AG04450 (cell line): ENCODE measurements around the gene PSMC6. TPM values are rescaled to one million over a fixed set of nuclear protein-coding genes. Genes with fewer than 3 reads are reported as not detected.

ENCODE experiments used
- CTCF ChIA-PET: fragments of 300-600, 350-600 bp; formaldehyde crosslinking; extraction: SDS; loops from one replicate; lab custom pipeline; 2022; ENCODE audit warnings: antibody characterized with exemption, inconsistent platforms; lab: Charles Lee
- POLR2A ChIA-PET: fragments of 350-600 bp; formaldehyde crosslinking; extraction: SDS; loops from one replicate; lab custom pipeline; 2021; ENCODE audit warnings: antibody characterized with exemption, inconsistent platforms; lab: Yijun Ruan, JAX
- DNase-seq: peaks from one replicate; pipeline ENCODE4 v3.0.0-alpha.2; 2011; ENCODE audit warnings: low read depth, low spot score
- H3K27ac ChIP-seq: one replicate; pipeline ENCODE4 v1.5.1; 2012; ENCODE audit warnings: low read depth, low read length, control low read depth
- H3K27me3 ChIP-seq: one replicate; pipeline ENCODE4 v1.6.0; 2012; ENCODE audit warnings: low read length; ENCODE audit not compliant: control insufficient read depth, insufficient read depth
- H3K4me3 ChIP-seq: 2 replicates; pipeline ENCODE4 v1.5.1; 2011; ENCODE audit warnings: mild to moderate bottlenecking, low read depth, low read length, control low read depth
- H3K9me3 ChIP-seq: 2 replicates; pipeline ENCODE4 v1.5.1; 2012; ENCODE audit warnings: low read length; ENCODE audit not compliant: control insufficient read depth, insufficient read depth
- polyA plus RNA-seq: library from polyadenylated mRNA; depleted of rRNA; stranded (reverse); fragments of >200 nt; gene quantifications from 2 replicates; pipeline ENCODE4 v1.2.3, GENCODE V29; 2011
- TF ChIP-seq, protein P1 (sequence below): IDR thresholded peaks from 2 replicates; pipeline ENCODE4 v1.5.1; 2011; ENCODE audit warnings: low read depth, low read length, control low read depth, inconsistent platforms

Gene PSMC6
- polyA plus RNA-seq, 1 experiment = 140 TPM

DNA sequence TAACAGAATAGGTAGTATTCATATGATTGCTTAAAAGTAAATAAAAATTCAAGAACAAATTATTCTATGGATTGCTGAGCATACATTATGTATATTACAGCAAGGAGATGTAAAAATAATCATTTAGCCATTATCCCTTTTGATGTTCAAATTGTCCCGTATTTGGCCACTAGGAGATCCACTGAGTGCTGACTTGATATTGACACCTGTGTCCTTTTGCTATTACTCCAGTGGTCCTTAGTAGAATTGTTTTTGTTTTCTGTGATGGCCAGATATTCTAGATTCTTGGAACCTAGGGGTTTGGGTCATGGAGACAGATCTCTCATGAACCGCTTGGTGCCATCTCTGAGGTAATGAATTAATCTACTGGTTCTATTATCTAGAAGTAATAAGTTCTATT, 28.4 kb upstream of the PSMC6 start:
- Histone ChIP-seq H3K9me3 (no peaks in the 10 kb centered on the region), H3K27ac (no peak overlapping the region), H3K4me3 (no peak overlapping the region), H3K27me3 (no peaks in the 10 kb centered on the region)
- DNase-seq = no peak
- ChIA-PET CTCF (interaction anchor here (0.6 kb wide), 1 partner anchor 37 kb away, joined by 3 read pairs; no protein-coding TSS in a partner anchor), POLR2A (no interaction called here)
- TF ChIP-seq, protein P1, sequence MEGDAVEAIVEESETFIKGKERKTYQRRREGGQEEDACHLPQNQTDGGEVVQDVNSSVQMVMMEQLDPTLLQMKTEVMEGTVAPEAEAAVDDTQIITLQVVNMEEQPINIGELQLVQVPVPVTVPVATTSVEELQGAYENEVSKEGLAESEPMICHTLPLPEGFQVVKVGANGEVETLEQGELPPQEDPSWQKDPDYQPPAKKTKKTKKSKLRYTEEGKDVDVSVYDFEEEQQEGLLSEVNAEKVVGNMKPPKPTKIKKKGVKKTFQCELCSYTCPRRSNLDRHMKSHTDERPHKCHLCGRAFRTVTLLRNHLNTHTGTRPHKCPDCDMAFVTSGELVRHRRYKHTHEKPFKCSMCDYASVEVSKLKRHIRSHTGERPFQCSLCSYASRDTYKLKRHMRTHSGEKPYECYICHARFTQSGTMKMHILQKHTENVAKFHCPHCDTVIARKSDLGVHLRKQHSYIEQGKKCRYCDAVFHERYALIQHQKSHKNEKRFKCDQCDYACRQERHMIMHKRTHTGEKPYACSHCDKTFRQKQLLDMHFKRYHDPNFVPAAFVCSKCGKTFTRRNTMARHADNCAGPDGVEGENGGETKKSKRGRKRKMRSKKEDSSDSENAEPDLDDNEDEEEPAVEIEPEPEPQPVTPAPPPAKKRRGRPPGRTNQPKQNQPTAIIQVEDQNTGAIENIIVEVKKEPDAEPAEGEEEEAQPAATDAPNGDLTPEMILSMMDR = peak; percentile 43

DNA sequence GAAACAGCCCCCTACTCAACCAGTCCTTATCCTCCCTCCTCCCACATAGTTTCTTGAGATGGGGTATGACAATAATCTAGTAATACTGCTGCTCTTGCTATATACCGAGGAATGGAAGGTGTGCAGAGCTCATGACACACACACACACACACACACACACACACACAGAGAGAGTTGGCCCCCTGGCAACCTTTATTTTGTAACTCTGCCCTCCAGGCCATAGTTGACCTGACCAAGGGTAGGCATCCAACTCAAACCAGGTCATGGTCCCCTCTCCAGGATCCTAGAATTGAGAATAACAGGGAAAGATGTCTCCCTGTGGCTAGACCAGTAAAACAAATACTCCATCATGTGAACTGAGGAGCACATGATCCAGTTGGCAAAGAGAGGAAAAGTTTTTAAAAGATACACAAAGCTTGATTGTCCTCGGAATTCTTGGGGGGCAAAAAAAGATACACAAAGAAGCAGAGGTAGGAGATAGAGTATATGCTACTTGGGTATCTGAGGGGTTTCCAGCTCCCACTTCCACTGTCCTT, 22.9 kb upstream of the PSMC6 start:
- TF ChIP-seq, protein P1 = no peak
- Histone ChIP-seq H3K9me3 (no peaks in the 10 kb centered on the region), H3K27me3 (no peaks in the 10 kb centered on the region), H3K4me3 (no peak overlapping the region), H3K27ac (no peak overlapping the region)
- POLR2A ChIA-PET = no interaction called here
- no peak for DNase-seq
- CTCF ChIA-PET = no interaction called here

DNA sequence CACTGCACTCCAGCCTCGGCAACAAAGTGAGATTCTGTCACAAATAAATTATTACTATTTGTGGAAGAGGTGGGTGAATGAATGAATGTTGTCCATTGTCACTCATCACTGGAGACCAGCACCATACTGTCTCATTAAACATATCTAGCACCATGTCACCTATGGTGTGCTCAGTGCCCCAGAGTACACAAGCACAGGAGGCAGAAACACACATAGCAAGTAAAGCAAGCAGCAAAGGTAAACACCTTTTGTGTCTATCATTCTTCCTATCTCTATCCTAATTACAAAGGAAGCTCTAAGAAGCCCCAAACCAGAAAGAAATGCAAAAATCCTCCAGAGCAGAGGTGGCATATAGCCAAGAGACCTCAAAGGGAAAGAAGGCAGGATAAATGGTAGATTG, 20.8 kb upstream of the PSMC6 start:
- TF ChIP-seq, protein P1 = no peak
- ChIA-PET POLR2A (no interaction called here), CTCF (interaction anchor here (0.5 kb wide), 1 partner anchor 390 kb away, joined by 3 read pairs; no protein-coding TSS in a partner anchor)
- H3K9me3 ChIP-seq = no peaks in the 10 kb centered on the region
- no peak for DNase-seq
- no peak overlapping the region for H3K4me3 ChIP-seq
- no peak overlapping the region for H3K27ac ChIP-seq
- no peaks in the 10 kb centered on the region for H3K27me3 ChIP-seq

- CTCF ChIA-PET = no interaction called here
- POLR2A ChIA-PET = no interaction called here
- TF ChIP-seq, protein P1 = no peak
- no peak overlapping the region for H3K27ac ChIP-seq
- H3K4me3 ChIP-seq = no peak overlapping the region
- no peaks in the 10 kb centered on the region for H3K27me3 ChIP-seq
- DNase-seq = no peak
- no peaks in the 10 kb centered on the region for H3K9me3 ChIP-seq
These were observed 15.8 kb upstream of the PSMC6 start for GRCh38 chr14:52690983-52691760.

- DNase-seq = no peak
- no peaks in the 10 kb centered on the region for H3K9me3 ChIP-seq
- CTCF ChIA-PET = no interaction called here
- TF ChIP-seq, protein P1 = no peak
- H3K27me3 ChIP-seq = no peaks in the 10 kb centered on the region
- POLR2A ChIA-PET = no interaction called here
- no peak overlapping the region for H3K4me3 ChIP-seq
- H3K27ac ChIP-seq = no peak overlapping the region
These were observed 14.6 kb upstream of the PSMC6 start for GRCh38 chr14:52692248-52692962.
